H9 (cell line): ENCODE results near the gene LPP. TPM values are rescaled to one million over a fixed set of nuclear protein-coding genes. Genes with fewer than 3 reads are reported as not detected.

Experiments
- DNase-seq: peaks from one replicate; pipeline ENCODE4 v3.0.0-alpha.2; 2017
- H2AFZ ChIP-seq: one replicate; pipeline ENCODE4 v1.6.1; 2013; ENCODE audit warnings: mild to moderate bottlenecking, low read length, control low read depth, moderate library complexity
- H2AK5ac ChIP-seq: 2 replicates; pipeline ENCODE4 v1.6.1; 2013; ENCODE audit warnings: low read length, control low read depth, mixed read lengths; ENCODE audit not compliant: insufficient read length
- H2BK120ac ChIP-seq: one replicate; pipeline ENCODE4 v1.6.1; 2013; ENCODE audit warnings: low read depth, mild to moderate bottlenecking, low read length, control low read depth, inconsistent platforms; ENCODE audit not compliant: poor library complexity, severe bottlenecking
- H2BK12ac ChIP-seq: 2 replicates; pipeline ENCODE4 v1.6.1; 2013; ENCODE audit warnings: low read length, control low read depth, mixed read lengths, low read depth; ENCODE audit not compliant: insufficient read length
- H2BK15ac ChIP-seq: 2 replicates; pipeline ENCODE4 v1.6.1; 2013; ENCODE audit warnings: low read depth, low read length, control low read depth
- H2BK20ac ChIP-seq: one replicate; pipeline ENCODE4 v1.6.1; 2013; ENCODE audit warnings: low read depth, mild to moderate bottlenecking, low read length, control low read depth, inconsistent platforms; ENCODE audit not compliant: poor library complexity, severe bottlenecking
- H2BK5ac ChIP-seq: 2 replicates; pipeline ENCODE4 v1.6.1; 2013; ENCODE audit warnings: low read length, control low read depth, mixed read lengths; ENCODE audit not compliant: insufficient read length
- H3K14ac ChIP-seq: 2 replicates; pipeline ENCODE4 v1.6.1; 2013; ENCODE audit warnings: low read length, control low read depth; ENCODE audit not compliant: insufficient read depth
- H3K18ac ChIP-seq: 2 replicates; pipeline ENCODE4 v1.6.1; 2013; ENCODE audit warnings: low read depth, mild to moderate bottlenecking, mixed read lengths, low read length, control low read depth; ENCODE audit not compliant: insufficient read length
- H3K23ac ChIP-seq: 2 replicates; pipeline ENCODE4 v1.6.1; 2013; ENCODE audit warnings: low read length, control low read depth, mixed read lengths, low read depth; ENCODE audit not compliant: insufficient read length
- H3K23me2 ChIP-seq: 2 replicates; pipeline ENCODE4 v1.6.1; 2013; ENCODE audit warnings: low read depth, mild to moderate bottlenecking, mixed read lengths, low read length, control low read depth; ENCODE audit not compliant: insufficient read length, poor library complexity, severe bottlenecking
- H3K27ac ChIP-seq: 2 replicates; pipeline ENCODE4 v1.5.1; 2013; ENCODE audit warnings: low read length, control low read depth, mixed read lengths, low read depth; ENCODE audit not compliant: insufficient read length
- H3K27me3 ChIP-seq: 2 replicates; pipeline ENCODE4 v1.6.1; 2013; ENCODE audit warnings: low read length, control low read depth, inconsistent platforms; ENCODE audit not compliant: insufficient read depth
- H3K4ac ChIP-seq: 2 replicates; pipeline ENCODE4 v1.6.1; 2013; ENCODE audit warnings: low read depth, mild to moderate bottlenecking, control low read depth, inconsistent platforms, low read length, moderate library complexity
- H3K4me1 ChIP-seq: 2 replicates; pipeline ENCODE4 v1.6.1; 2013; ENCODE audit warnings: low read length, control low read depth, inconsistent platforms; ENCODE audit not compliant: insufficient read depth
- H3K4me2 ChIP-seq: 2 replicates; pipeline ENCODE4 v1.6.1; 2013; ENCODE audit warnings: low read length, control low read depth, mixed read lengths; ENCODE audit not compliant: insufficient read length, insufficient read depth
- H3K56ac ChIP-seq: 2 replicates; pipeline ENCODE4 v1.6.1; 2013; ENCODE audit warnings: low read depth, mild to moderate bottlenecking, mixed read lengths, low read length, control low read depth; ENCODE audit not compliant: insufficient read length
- H3K79me1 ChIP-seq: 2 replicates; pipeline ENCODE4 v1.6.1; 2013; ENCODE audit warnings: low read depth, mild to moderate bottlenecking, moderate library complexity, low read length, control low read depth, inconsistent platforms; ENCODE audit not compliant: insufficient read depth, poor library complexity, severe bottlenecking
- H3K79me2 ChIP-seq: 2 replicates; pipeline ENCODE4 v1.6.1; 2013; ENCODE audit warnings: low read length, control low read depth, inconsistent platforms; ENCODE audit not compliant: insufficient read depth
- H3K9ac ChIP-seq: 2 replicates; pipeline ENCODE4 v1.6.1; 2013; ENCODE audit warnings: low read length, control low read depth, mixed read lengths; ENCODE audit not compliant: insufficient read length; ENCODE audit errors: extremely low read depth
- H3K9me3 ChIP-seq: one replicate; pipeline ENCODE4 v1.6.1; 2013; ENCODE audit warnings: low read depth, low read length, inconsistent platforms; ENCODE audit not compliant: control insufficient read depth
- H3T11ph ChIP-seq: one replicate; pipeline ENCODE4 v1.6.1; 2013; ENCODE audit warnings: mild to moderate bottlenecking, low read length, control low read depth, inconsistent platforms
- H4K20me1 ChIP-seq: one replicate; pipeline ENCODE4 v1.6.1; 2013; ENCODE audit not compliant: control insufficient read depth, insufficient read length, insufficient read depth
- H4K5ac ChIP-seq: 2 replicates; pipeline ENCODE4 v1.6.1; 2013; ENCODE audit warnings: low read depth, mild to moderate bottlenecking, mixed read lengths, low read length, control low read depth; ENCODE audit not compliant: insufficient read length
- H4K8ac ChIP-seq: replicated peaks from 2 replicates; pipeline ENCODE4 v1.6.1; 2013; ENCODE audit warnings: low read length, control low read depth, mixed read lengths, low read depth; ENCODE audit not compliant: insufficient read length
- H4K91ac ChIP-seq: 2 replicates; pipeline ENCODE4 v1.6.1; 2013; ENCODE audit warnings: low read depth, mild to moderate bottlenecking, moderate library complexity, mixed read lengths, low read length, control low read depth; ENCODE audit not compliant: insufficient read length
- H3K27ac Mint-ChIP-seq, 3 experiments: 2 replicates in 2 of 3; 3 replicates in 1 of 3; pipeline ENCODE4 v1.8.0; 2020 to 2021; ENCODE audit warnings: mixed read lengths in 3 of 3, mild to moderate bottlenecking in 1 of 3, moderate library complexity in 1 of 3
- H3K27me3 Mint-ChIP-seq: 2 replicates; pipeline ENCODE4 v1.8.0; 2021; ENCODE audit warnings: low read depth, mild to moderate bottlenecking, moderate library complexity, mixed read lengths
- H3K36me3 Mint-ChIP-seq, 3 experiments: 2 replicates in 2 of 3; 3 replicates in 1 of 3; pipeline ENCODE4 v1.8.0; 2020 to 2021; ENCODE audit warnings: low read depth in 3 of 3, mixed read lengths in 3 of 3; ENCODE audit not compliant: insufficient read depth in 1 of 3
- H3K4me1 Mint-ChIP-seq, 2 experiments: 2 replicates each; pipeline ENCODE4 v1.8.0; 2020; ENCODE audit warnings: mixed read lengths in 2 of 2
- H3K4me3 Mint-ChIP-seq, 2 experiments: 2 replicates in 1 of 2; 3 replicates in 1 of 2; pipeline ENCODE4 v1.8.0; 2020 to 2021; ENCODE audit warnings: mild to moderate bottlenecking in 2 of 2, mixed read lengths in 2 of 2, moderate library complexity in 1 of 2
- H3K9me3 Mint-ChIP-seq, 2 experiments: 2 replicates in 1 of 2; 3 replicates in 1 of 2; pipeline ENCODE4 v1.8.0; 2020; ENCODE audit warnings: mild to moderate bottlenecking in 2 of 2, mixed read lengths in 2 of 2, moderate library complexity in 1 of 2
- WGBS: extraction: QIAGEN DNeasy Blood & Tissue Kit; methylation state at CpG from one replicate; pipeline ENCODE4 v1.1.7; 2013; ENCODE audit warnings: missing lambda C conversion rate, low lambda C conversion rate, mixed read lengths; ENCODE audit not compliant: insufficient read length; ENCODE audit errors: extremely low coverage; 5-methylcytosine and 5-hydroxymethylcytosine counted together
- total RNA-seq: library from RNA; stranded (reverse); gene quantifications from 2 replicates; pipeline ENCODE4 v1.2.1, GENCODE V29; 2021
- TF ChIP-seq, protein P1 (sequence below): fragments of 200-600 bp; sonication (generic); conservative IDR thresholded peaks from 3 replicates; pipeline ENCODE4 v1.8.0; 2021; ENCODE audit warnings: antibody characterized with exemption, mild to moderate bottlenecking

Gene LPP
- total RNA-seq, 1 experiment from 2014 or later = 64.6 TPM

GRCh38 chr3:188697127-188697526 is 543.2 kb downstream of the LPP start:
- TF ChIP-seq, protein P1, sequence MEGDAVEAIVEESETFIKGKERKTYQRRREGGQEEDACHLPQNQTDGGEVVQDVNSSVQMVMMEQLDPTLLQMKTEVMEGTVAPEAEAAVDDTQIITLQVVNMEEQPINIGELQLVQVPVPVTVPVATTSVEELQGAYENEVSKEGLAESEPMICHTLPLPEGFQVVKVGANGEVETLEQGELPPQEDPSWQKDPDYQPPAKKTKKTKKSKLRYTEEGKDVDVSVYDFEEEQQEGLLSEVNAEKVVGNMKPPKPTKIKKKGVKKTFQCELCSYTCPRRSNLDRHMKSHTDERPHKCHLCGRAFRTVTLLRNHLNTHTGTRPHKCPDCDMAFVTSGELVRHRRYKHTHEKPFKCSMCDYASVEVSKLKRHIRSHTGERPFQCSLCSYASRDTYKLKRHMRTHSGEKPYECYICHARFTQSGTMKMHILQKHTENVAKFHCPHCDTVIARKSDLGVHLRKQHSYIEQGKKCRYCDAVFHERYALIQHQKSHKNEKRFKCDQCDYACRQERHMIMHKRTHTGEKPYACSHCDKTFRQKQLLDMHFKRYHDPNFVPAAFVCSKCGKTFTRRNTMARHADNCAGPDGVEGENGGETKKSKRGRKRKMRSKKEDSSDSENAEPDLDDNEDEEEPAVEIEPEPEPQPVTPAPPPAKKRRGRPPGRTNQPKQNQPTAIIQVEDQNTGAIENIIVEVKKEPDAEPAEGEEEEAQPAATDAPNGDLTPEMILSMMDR = no peak
- no peaks in the 10 kb centered on the region for H4K20me1 ChIP-seq
- no peak overlapping the region for H3K14ac ChIP-seq
- H3K27ac Mint-ChIP-seq = no peak overlapping the region
- H3K23me2 ChIP-seq = no peaks in the 10 kb centered on the region
- no peaks in the 10 kb centered on the region for H3K9me3 Mint-ChIP-seq
- no peak overlapping the region for H3K4ac ChIP-seq
- H3K4me1 ChIP-seq = peaks cover 2% of the 10 kb centered on the region; the same call in 1 of the 2 replicates
- no peak overlapping the region for H4K91ac ChIP-seq
- no peak overlapping the region for H2BK15ac ChIP-seq
- H3K79me2 ChIP-seq = no peaks in the 10 kb centered on the region
- H2AK5ac ChIP-seq = no peak overlapping the region
- no peaks in the 10 kb centered on the region for H3K36me3 Mint-ChIP-seq
- H3K56ac ChIP-seq = no peak overlapping the region
- no peak overlapping the region for H3K4me3 Mint-ChIP-seq
- H2BK12ac ChIP-seq = no peak overlapping the region
- no peak overlapping the region for H3K23ac ChIP-seq
- no peaks in the 10 kb centered on the region for H3K27me3 Mint-ChIP-seq
- no peak overlapping the region for H4K8ac ChIP-seq
- H3K4me2 ChIP-seq = no peak overlapping the region
- H2BK120ac ChIP-seq = no peak overlapping the region
- no CpG with 5 or more reads among the region's 7 CpGs for WGBS
- no peak overlapping the region for H3K18ac ChIP-seq
- no peak overlapping the region for H2AFZ ChIP-seq
- H2BK20ac ChIP-seq = no peak overlapping the region
- H3K4me1 Mint-ChIP-seq = peaks cover 17 to 23% of the 10 kb centered on the region in 2 experiments
- no peak overlapping the region for H3K27ac ChIP-seq
- H4K5ac ChIP-seq = no peak overlapping the region
- H3K79me1 ChIP-seq = no peaks in the 10 kb centered on the region
- DNase-seq = no peak
- no peak overlapping the region for H2BK5ac ChIP-seq
- no peaks in the 10 kb centered on the region for H3K9me3 ChIP-seq
- no peaks in the 10 kb centered on the region for H3K27me3 ChIP-seq
- H3T11ph ChIP-seq = no peak overlapping the region
- no peak overlapping the region for H3K9ac ChIP-seq
